H1 (cell line): ENCODE data around the gene FAM241A. TPM values are rescaled to one million over a fixed set of nuclear protein-coding genes. Genes with fewer than 3 reads are reported as not detected.

ENCODE experiments used
- CTCF ChIA-PET: fragments of 300-600 bp; sonication (Branson Sonifier 250); formaldehyde crosslinking; loops from one replicate; lab custom pipeline; 2021; ENCODE audit not compliant: partially characterized antibody; lab: Charles Lee
- POLR2A ChIA-PET: fragments of 300-600 bp; sonication (Branson Sonifier 250); formaldehyde crosslinking; loops from one replicate; lab custom pipeline; 2021; ENCODE audit warnings: inconsistent platforms; ENCODE audit not compliant: partially characterized antibody; lab: Charles Lee
- DNase-seq, 2 experiments: peaks; one replicate each; pipeline versions ENCODE4 v3.0.0 to v3.0.0-alpha.2; 2010 to 2022; ENCODE audit warnings: low spot score in 2 of 2, low read depth in 1 of 2, mixed read lengths in 1 of 2
- FAIRE-seq: peaks from 2 replicates; lab custom pipeline; 2011; peaks lifted over from hg19 to GRCh38; lab: Jason Lieb, UNC
- H2AFZ ChIP-seq: 2 replicates; pipeline ENCODE4 v1.8.1; 2012; ENCODE audit warnings: low read length, inconsistent platforms
- H2AK5ac ChIP-seq: 2 replicates; pipeline ENCODE4 v1.6.1; 2013; ENCODE audit warnings: low read depth, low read length
- H2BK120ac ChIP-seq: replicated peaks from 2 replicates; pipeline ENCODE3; 2013; ENCODE audit warnings: low read depth, low read length, inconsistent platforms
- H2BK12ac ChIP-seq: 2 replicates; pipeline ENCODE4 v1.6.1; 2013; ENCODE audit warnings: low read depth, low read length
- H2BK15ac ChIP-seq: 2 replicates; pipeline ENCODE4 v1.6.1; 2013; ENCODE audit warnings: low read length
- H2BK20ac ChIP-seq: 2 replicates; pipeline ENCODE4 v1.6.1; 2013; ENCODE audit warnings: low read length
- H2BK5ac ChIP-seq: 2 replicates; pipeline ENCODE4 v1.6.1; 2013; ENCODE audit warnings: low read depth, low read length
- H3K14ac ChIP-seq: 2 replicates; pipeline ENCODE4 v1.6.1; 2013; ENCODE audit warnings: inconsistent platforms; ENCODE audit not compliant: insufficient read length
- H3K18ac ChIP-seq: 2 replicates; pipeline ENCODE4 v1.6.1; 2013; ENCODE audit warnings: low read length; ENCODE audit errors: extremely low read depth
- H3K23ac ChIP-seq: 2 replicates; pipeline ENCODE4 v1.6.1; 2013; ENCODE audit warnings: inconsistent platforms; ENCODE audit not compliant: insufficient read length
- H3K23me2 ChIP-seq: 2 replicates; pipeline ENCODE4 v1.6.1; 2013; ENCODE audit warnings: low read depth, low read length
- H3K27ac ChIP-seq: 2 replicates; pipeline ENCODE4 v1.6.1; 2011; ENCODE audit warnings: low read depth, low read length, inconsistent platforms
- H3K27me3 ChIP-seq, 4 experiments: replicated peaks in 1 of 4; 1 replicate in 1 of 4; 2 replicates in 3 of 4; pipeline versions ENCODE4 v1.6.1 to v1.8.1; 2011 to 2013; ENCODE audit warnings: low read length in 3 of 4, mild to moderate bottlenecking in 3 of 4, inconsistent platforms in 2 of 4, mixed read lengths in 2 of 4, moderate library complexity in 1 of 4; ENCODE audit not compliant: control insufficient read depth in 3 of 4, insufficient read depth in 3 of 4; ENCODE audit errors: extremely low read depth in 1 of 4
- H3K36me3 ChIP-seq, 4 experiments: 2 replicates each; pipeline versions ENCODE4 v1.6.1 to v1.8.1; 2011 to 2013; ENCODE audit warnings: mild to moderate bottlenecking in 4 of 4, low read length in 3 of 4, moderate library complexity in 2 of 4, control low read depth in 1 of 4, inconsistent platforms in 1 of 4; ENCODE audit not compliant: insufficient read depth in 4 of 4, control insufficient read depth in 2 of 4
- H3K4ac ChIP-seq: replicated peaks from 2 replicates; pipeline ENCODE3; 2013; ENCODE audit warnings: low read length, low read depth, mixed read lengths, inconsistent platforms; ENCODE audit not compliant: insufficient read length
- H3K4me1 ChIP-seq, 4 experiments: replicated peaks in 1 of 4; 1 replicate in 1 of 4; 2 replicates in 3 of 4; pipeline versions ENCODE4 v1.6.1 to v1.8.1; 2011 to 2013; ENCODE audit warnings: low read length in 3 of 4, inconsistent platforms in 2 of 4, mixed read lengths in 1 of 4; ENCODE audit not compliant: insufficient read depth in 4 of 4, control insufficient read depth in 3 of 4
- H3K4me2 ChIP-seq, 2 experiments: 2 replicates each; pipeline versions ENCODE4 v1.6.1 to v1.8.1; 2011 to 2013; ENCODE audit warnings: low read depth in 2 of 2, low read length in 2 of 2, control low read depth in 1 of 2, inconsistent platforms in 1 of 2, mild to moderate bottlenecking in 1 of 2; ENCODE audit not compliant: insufficient read depth in 1 of 2
- H3K4me3 ChIP-seq, 4 experiments: fragments of 200-600, 300-600 bp in 1 of 4; sonication (generic), shearing (Covaris generic), sonication (Bioruptor Twin) in 1 of 4; 2 replicates each; pipeline versions ENCODE4 v1.5.1 to v1.8.1; 2011 to 2016; ENCODE audit warnings: low read length in 4 of 4, low read depth in 3 of 4, control low read depth in 2 of 4, inconsistent platforms in 2 of 4, mild to moderate bottlenecking in 2 of 4, mixed read lengths in 1 of 4, moderate library complexity in 1 of 4; ENCODE audit not compliant: insufficient read depth in 2 of 4; ENCODE audit errors: extremely low read depth in 1 of 4
- H3K56ac ChIP-seq: replicated peaks from 2 replicates; pipeline ENCODE3; 2013; ENCODE audit warnings: low read depth, mild to moderate bottlenecking, mixed read lengths, low read length, inconsistent platforms; ENCODE audit not compliant: insufficient read length
- H3K79me1 ChIP-seq: 2 replicates; pipeline ENCODE4 v1.6.1; 2013; ENCODE audit warnings: low read depth, low read length, control low read depth
- H3K79me2 ChIP-seq, 2 experiments: 2 replicates each; pipeline versions ENCODE4 v1.6.1 to v1.8.1; 2012 to 2013; ENCODE audit warnings: low read length in 2 of 2, mild to moderate bottlenecking in 2 of 2, inconsistent platforms in 1 of 2; ENCODE audit not compliant: insufficient read depth in 2 of 2, control insufficient read depth in 1 of 2
- H3K9ac ChIP-seq, 4 experiments: replicated peaks in 1 of 4; 1 replicate in 1 of 4; 2 replicates in 3 of 4; pipeline versions ENCODE4 v1.6.1 to v1.8.1; 2011 to 2013; ENCODE audit warnings: low read depth in 3 of 4, low read length in 3 of 4, control low read depth in 2 of 4, mild to moderate bottlenecking in 2 of 4, moderate library complexity in 2 of 4, inconsistent platforms in 1 of 4; ENCODE audit errors: extremely low read depth in 1 of 4
- H3K9me3 ChIP-seq, 2 experiments: 2 replicates each; pipeline versions ENCODE4 v1.6.1 to v1.8.1; 2012 to 2013; ENCODE audit warnings: mild to moderate bottlenecking in 2 of 2, moderate library complexity in 2 of 2, control low read depth in 1 of 2, inconsistent platforms in 1 of 2, low read depth in 1 of 2, low read length in 1 of 2, mixed read lengths in 1 of 2; ENCODE audit not compliant: insufficient read depth in 2 of 2
- H4K20me1 ChIP-seq, 2 experiments: replicated peaks in 1 of 2; 2 replicates each; pipeline versions ENCODE3 to v1.8.1; 2011 to 2013; ENCODE audit warnings: inconsistent platforms in 2 of 2, low read length in 2 of 2, mild to moderate bottlenecking in 1 of 2; ENCODE audit not compliant: insufficient read depth in 2 of 2, control insufficient read depth in 1 of 2
- H4K5ac ChIP-seq: 2 replicates; pipeline ENCODE4 v1.6.1; 2013; ENCODE audit warnings: low read length, low read depth, mixed read lengths, inconsistent platforms; ENCODE audit not compliant: insufficient read length
- H4K8ac ChIP-seq: 2 replicates; pipeline ENCODE4 v1.8.0; 2013; ENCODE audit warnings: mild to moderate bottlenecking, moderate library complexity, low read length, inconsistent platforms; ENCODE audit not compliant: insufficient read depth; ENCODE audit errors: extremely low read depth
- H4K91ac ChIP-seq: replicated peaks from 2 replicates; pipeline ENCODE3; 2013; ENCODE audit warnings: low read length, mixed read lengths, inconsistent platforms; ENCODE audit not compliant: insufficient read length
- ATF3 ChIP-seq: IDR thresholded peaks from 2 replicates; pipeline ENCODE4 v1.6.1; 2011; ENCODE audit warnings: low read depth, mild to moderate bottlenecking, low read length; ENCODE audit not compliant: insufficient read depth
- BCL11A ChIP-seq, 2 experiments: IDR thresholded peaks; one replicate each; pipeline ENCODE4 v1.6.1; 2011; ENCODE audit warnings: low read depth in 2 of 2, low read length in 2 of 2, mild to moderate bottlenecking in 2 of 2
- CHD1 ChIP-seq: IDR thresholded peaks from 2 replicates; pipeline ENCODE4 v1.6.1; 2012; ENCODE audit warnings: low read depth, low read length, improper control_type of control experiment
- KDM5A ChIP-seq: fragments of 200-600 bp; IDR thresholded peaks from 2 replicates; pipeline ENCODE4 v1.7.1; 2012; ENCODE audit warnings: mild to moderate bottlenecking, low read length, inconsistent platforms, mixed read lengths
- POLR2A ChIP-seq, 2 experiments: IDR thresholded peaks; 1 replicate in 1 of 2; 2 replicates in 1 of 2; pipeline ENCODE4 v1.6.1; 2011; ENCODE audit warnings: low read depth in 2 of 2, low read length in 2 of 2, mild to moderate bottlenecking in 2 of 2; ENCODE audit errors: control extremely low read depth in 1 of 2
- POLR2AphosphoS5 ChIP-seq: IDR thresholded peaks from 2 replicates; pipeline ENCODE4 v1.6.1; 2011; ENCODE audit warnings: low read depth, low read length
- POU5F1 ChIP-seq: IDR thresholded peaks from 2 replicates; pipeline ENCODE4 v1.6.1; 2011; ENCODE audit warnings: low read depth, mild to moderate bottlenecking, low read length, moderate library complexity
- SUZ12 ChIP-seq: fragments of 200-600 bp; sonication (generic); IDR thresholded peaks from 2 replicates; pipeline ENCODE4 v1.6.1; 2012; ENCODE audit warnings: mild to moderate bottlenecking, inconsistent platforms, low read length, moderate library complexity, mixed read lengths
- TAF1 ChIP-seq: IDR thresholded peaks from 2 replicates; pipeline ENCODE4 v1.6.1; 2011; ENCODE audit warnings: mild to moderate bottlenecking, low read depth, low read length
- TAF7 ChIP-seq: optimal IDR thresholded peaks from 2 replicates; pipeline ENCODE3; 2011; ENCODE audit warnings: low read depth, mild to moderate bottlenecking, inconsistent platforms, low read length, moderate library complexity, borderline replicate concordance
- TEAD4 ChIP-seq: IDR thresholded peaks from 2 replicates; pipeline ENCODE4 v1.6.1; 2012; ENCODE audit warnings: low read depth, low read length, inconsistent platforms, mixed read lengths
- YY1 ChIP-seq: IDR thresholded peaks from 2 replicates; pipeline ENCODE4 v1.6.1; 2011; ENCODE audit warnings: low read depth, mild to moderate bottlenecking, low read length
- ZNF274 ChIP-seq: IDR thresholded peaks from 2 replicates; pipeline ENCODE4 v1.7.0; 2012; ENCODE audit warnings: low read length, borderline replicate concordance; ENCODE audit errors: extremely low read depth
- WGBS, 2 experiments: shearing (Covaris generic) in 1 of 2; methylation state at CpG; one replicate each; pipeline versions ENCODE4 v1.1.6 to v1.1.7; 2013 to 2015; ENCODE audit warnings: low lambda C conversion rate in 2 of 2, mixed read lengths in 2 of 2, inconsistent platforms in 1 of 2, low coverage in 1 of 2, missing lambda C conversion rate in 1 of 2; ENCODE audit not compliant: insufficient replicate concordance in 2 of 2, insufficient coverage in 1 of 2, insufficient read length in 1 of 2; ENCODE audit errors: extremely low coverage in 1 of 2, missing lambda C conversion rate in 1 of 2; 5-methylcytosine and 5-hydroxymethylcytosine counted together
- polyA plus RNA-seq, 7 experiments: library from polyadenylated mRNA; depleted of rRNA in 3 of 7; stranded (reverse) in 5 of 7; unstranded in 2 of 7; fragments of >200 nt in 5 of 7; fragments of 200-250 nt in 2 of 7; gene quantifications; 1 replicate in 5 of 7; 2 replicates in 1 of 7; 4 replicates in 1 of 7; pipeline versions ENCODE4 v1.2.1 to v1.2.3, GENCODE V29; 2011 to 2013; ENCODE audit warnings: missing spikeins in 2 of 7, mixed read lengths in 2 of 7
- total RNA-seq: library from RNA; stranded (reverse); fragmentation: NEBNext Ultra II Directional; extraction: Animal tissue kit (Norgen Biotek cat#: 25700); gene quantifications from 2 replicates; pipeline ENCODE4 v1.2.1, GENCODE V29; 2021

The FAM241A gene
- total and polyA plus RNA-seq, 2 of the 8 experiments (the other 6 are each of a cell fraction or from before 2014, with no cell fraction given) = 0.20 to 0.73 TPM

- no peaks in the 10 kb centered on the region for H3K23me2 ChIP-seq
- no peaks in the 10 kb centered on the region for H4K20me1 ChIP-seq
- H4K91ac ChIP-seq = no peak overlapping the region
- H3K79me1 ChIP-seq = no peaks in the 10 kb centered on the region
- H2BK12ac ChIP-seq = no peak overlapping the region
- peak overlapping the region in 1 of 4 experiments; percentile 28; a peak in 2 of 8 replicates for H3K4me3 ChIP-seq
- H3K18ac ChIP-seq = no peak overlapping the region
- no peak overlapping the region for H2AK5ac ChIP-seq
- H3K4me2 ChIP-seq = peak overlapping the region; percentile 46 to 48; a peak in 3 of 4 replicates
- H4K8ac ChIP-seq = no peak overlapping the region
- H3K27me3 ChIP-seq = no peaks in the 10 kb centered on the region
- H2BK20ac ChIP-seq = no peak overlapping the region
- no peak overlapping the region for H3K56ac ChIP-seq
- no peaks in the 10 kb centered on the region for H3K79me2 ChIP-seq
- no peak overlapping the region for H3K23ac ChIP-seq
- H3K36me3 ChIP-seq = no peaks in the 10 kb centered on the region
- CTCF ChIA-PET = interaction anchor here (0.6 to 1.7 kb wide), 4 partner anchors 31 to 1416 kb away, joined by 3 to 6 read pairs (median 5); no protein-coding TSS in a partner anchor
- H3K9me3 ChIP-seq = no peaks in the 10 kb centered on the region
- H3K4me1 ChIP-seq = peaks cover 2 to 17% (median 8%) of the 10 kb centered on the region in 4 experiments; a peak in 4 of 7 replicates
- H2BK15ac ChIP-seq = no peak overlapping the region
- TF ChIP-seq CHD1 (no peak), POLR2A (IDR thresholded peaks at IDR 0.05; ENCODE audit: control extremely low read depth in 1 of 2, low read depth in 2 of 2, low read length in 2 of 2) (no peak), POU5F1 (no peak), TAF7 (no peak), TEAD4 (no peak), YY1 (no peak), TAF1 (no peak), KDM5A (no peak), ZNF274 (no peak), BCL11A (IDR thresholded peaks at IDR 0.05; ENCODE audit: low read depth in 2 of 2, low read length in 2 of 2) (no peak), ATF3 (no peak), SUZ12 (no peak), POLR2AphosphoS5 (no peak)
- no peak overlapping the region for H3K9ac ChIP-seq
- no peak overlapping the region for H2BK120ac ChIP-seq
- no peak overlapping the region for H3K14ac ChIP-seq
- peak; percentile 36 for FAIRE-seq
- H3K27ac ChIP-seq = no peak overlapping the region; the same call in 1 of the 2 replicates
- DNase-seq = no peak
- H2AFZ ChIP-seq = peak overlapping the region; percentile 83
- no peak overlapping the region for H4K5ac ChIP-seq
- POLR2A ChIA-PET = interaction anchor here (0.6 to 0.7 kb wide), 3 partner anchors 97 to 116 kb away, joined by 3 to 4 read pairs (median 3); no protein-coding TSS in a partner anchor
- 17% methylated on average over 4 of the region's 4 CpGs; no CpG with 5 or more reads in 1 of the 2 experiments for WGBS, 2 experiments
- H3K4ac ChIP-seq = no peak overlapping the region
- H2BK5ac ChIP-seq = no peak overlapping the region; the same call in 1 of the 2 replicates
Measured at GRCh38 chr4:112130906-112131305, 14.3 kb upstream of the FAM241A start.
